PC-3 (cell line): ENCODE data around the gene SEC22C.

Experiments
- EZH2 ChIP-seq: fragments of 300-600 bp; sonication (generic); IDR thresholded peaks from one replicate; pipeline ENCODE4 v1.6.1; 2017; ENCODE audit warnings: antibody characterized with exemption, mild to moderate bottlenecking, low read length; ENCODE audit not compliant: unreplicated experiment
- TF ChIP-seq, protein P1 (sequence below): fragments of 300-600 bp; sonication (generic); conservative IDR thresholded peaks from 2 replicates; pipeline ENCODE4 v1.5.1; 2017; ENCODE audit warnings: antibody characterized with exemption, low read depth, mild to moderate bottlenecking, low read length

DNA sequence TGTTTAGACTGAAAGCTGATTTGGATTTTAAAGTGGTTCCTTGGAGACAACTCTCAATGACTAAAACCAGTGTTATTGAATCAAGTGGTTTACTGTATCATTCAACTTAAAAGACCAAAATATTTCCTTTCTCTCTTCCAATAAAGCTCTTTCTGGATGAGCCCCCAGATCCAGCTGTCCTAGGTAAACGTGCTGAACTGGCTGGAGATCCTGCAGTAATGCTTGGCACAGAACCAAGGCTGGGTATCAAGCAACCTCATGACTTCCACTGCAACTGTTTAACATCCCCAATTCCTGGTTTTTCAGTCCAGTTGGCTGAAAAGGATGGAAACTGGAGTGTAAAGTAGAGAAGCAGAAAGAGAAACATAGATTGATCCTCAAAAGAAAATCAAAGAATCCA is 28.9 kb downstream of the SEC22C start:
- TF ChIP-seq, protein P1, sequence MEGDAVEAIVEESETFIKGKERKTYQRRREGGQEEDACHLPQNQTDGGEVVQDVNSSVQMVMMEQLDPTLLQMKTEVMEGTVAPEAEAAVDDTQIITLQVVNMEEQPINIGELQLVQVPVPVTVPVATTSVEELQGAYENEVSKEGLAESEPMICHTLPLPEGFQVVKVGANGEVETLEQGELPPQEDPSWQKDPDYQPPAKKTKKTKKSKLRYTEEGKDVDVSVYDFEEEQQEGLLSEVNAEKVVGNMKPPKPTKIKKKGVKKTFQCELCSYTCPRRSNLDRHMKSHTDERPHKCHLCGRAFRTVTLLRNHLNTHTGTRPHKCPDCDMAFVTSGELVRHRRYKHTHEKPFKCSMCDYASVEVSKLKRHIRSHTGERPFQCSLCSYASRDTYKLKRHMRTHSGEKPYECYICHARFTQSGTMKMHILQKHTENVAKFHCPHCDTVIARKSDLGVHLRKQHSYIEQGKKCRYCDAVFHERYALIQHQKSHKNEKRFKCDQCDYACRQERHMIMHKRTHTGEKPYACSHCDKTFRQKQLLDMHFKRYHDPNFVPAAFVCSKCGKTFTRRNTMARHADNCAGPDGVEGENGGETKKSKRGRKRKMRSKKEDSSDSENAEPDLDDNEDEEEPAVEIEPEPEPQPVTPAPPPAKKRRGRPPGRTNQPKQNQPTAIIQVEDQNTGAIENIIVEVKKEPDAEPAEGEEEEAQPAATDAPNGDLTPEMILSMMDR: no peak
- no peak for TF ChIP-seq EZH2
